HG03565 (cell line): Measurements from ENCODE around the gene CANX.
A peak's percentile ranks its signal among the peaks of the same experiment; 100 is the strongest.

ENCODE experiments used
- ATAC-seq: cut with Tn5 transposase; IDR thresholded peaks from one replicate; pipeline ENCODE4 v1.9.1; 2021; ENCODE audit warnings: mild to moderate bottlenecking, moderate library complexity; ENCODE audit not compliant: unreplicated experiment

The CANX gene

GRCh38 chr5:179749857-179750508 lies 51.2 kb downstream of the CANX start:
- ATAC-seq = no peak

- no peak for ATAC-seq
Observed at GRCh38 chr5:179753971-179754370, 55.2 kb downstream of the CANX start.

- no peak for ATAC-seq
Observed at GRCh38 chr5:179755022-179755421, 56.3 kb downstream of the CANX start.

GRCh38 chr5:179758955-179759354 lies 60.2 kb downstream of the CANX start:
- no peak for ATAC-seq

- ATAC-seq = peak; percentile 58
Observed at GRCh38 chr5:179759581-179760551, 61.1 kb downstream of the CANX start.

- no peak for ATAC-seq
Observed at GRCh38 chr5:179762079-179762780, 63.5 kb downstream of the CANX start.

GRCh38 chr5:179762781-179763176 lies 64.0 kb downstream of the CANX start:
- no peak for ATAC-seq

GRCh38 chr5:179763215-179763945 lies 64.6 kb downstream of the CANX start:
- ATAC-seq = no peak

GRCh38 chr5:179764056-179764455 lies 65.3 kb downstream of the CANX start:
- ATAC-seq = no peak

- no peak for ATAC-seq
Observed at GRCh38 chr5:179765400-179765799, 66.6 kb downstream of the CANX start.

- no peak for ATAC-seq
Observed at GRCh38 chr5:179766021-179766725, 67.4 kb downstream of the CANX start.

GRCh38 chr5:179766726-179767455 lies 68.1 kb downstream of the CANX start:
- ATAC-seq = no peak

- no peak for ATAC-seq
Observed at GRCh38 chr5:179767496-179768100, 68.8 kb downstream of the CANX start.

GRCh38 chr5:179768326-179769085 lies 69.7 kb downstream of the CANX start:
- ATAC-seq = no peak

- no peak for ATAC-seq
Observed at GRCh38 chr5:179769271-179769670, 70.5 kb downstream of the CANX start.

GRCh38 chr5:179769796-179770195 lies 71.0 kb downstream of the CANX start:
- ATAC-seq = no peak

GRCh38 chr5:179771311-179771895 lies 72.6 kb downstream of the CANX start:
- no peak for ATAC-seq

- ATAC-seq = no peak
Observed at GRCh38 chr5:179772351-179772750, 73.6 kb downstream of the CANX start.
